ENCODE results near the gene ANKS1A.

The ANKS1A gene

GRCh38 chr6:35076997-35077712, 188.1 kb downstream of the ANKS1A start:
- no peak for DNase-seq

DNA sequence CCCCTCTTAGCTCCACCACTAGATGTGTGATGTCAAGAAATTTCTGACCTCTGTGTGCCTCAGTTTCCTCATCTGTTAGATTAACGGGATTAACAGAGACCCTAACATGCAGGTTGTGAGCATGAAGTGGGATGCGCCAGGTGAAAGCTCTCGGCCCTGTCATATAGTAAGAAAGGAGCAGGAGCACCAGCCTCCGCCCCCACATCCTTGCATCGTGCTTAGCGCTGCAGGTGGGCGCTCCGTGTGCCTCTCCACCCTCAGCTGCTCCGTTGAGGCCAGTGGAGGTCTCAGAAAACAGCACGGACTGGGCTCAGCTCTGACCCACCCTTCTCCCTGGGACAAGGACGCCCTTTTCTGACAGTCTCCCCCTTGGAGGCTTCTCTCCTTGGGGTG, 188.7 kb downstream of the ANKS1A start:
- DNase-seq, result no peak

DNA sequence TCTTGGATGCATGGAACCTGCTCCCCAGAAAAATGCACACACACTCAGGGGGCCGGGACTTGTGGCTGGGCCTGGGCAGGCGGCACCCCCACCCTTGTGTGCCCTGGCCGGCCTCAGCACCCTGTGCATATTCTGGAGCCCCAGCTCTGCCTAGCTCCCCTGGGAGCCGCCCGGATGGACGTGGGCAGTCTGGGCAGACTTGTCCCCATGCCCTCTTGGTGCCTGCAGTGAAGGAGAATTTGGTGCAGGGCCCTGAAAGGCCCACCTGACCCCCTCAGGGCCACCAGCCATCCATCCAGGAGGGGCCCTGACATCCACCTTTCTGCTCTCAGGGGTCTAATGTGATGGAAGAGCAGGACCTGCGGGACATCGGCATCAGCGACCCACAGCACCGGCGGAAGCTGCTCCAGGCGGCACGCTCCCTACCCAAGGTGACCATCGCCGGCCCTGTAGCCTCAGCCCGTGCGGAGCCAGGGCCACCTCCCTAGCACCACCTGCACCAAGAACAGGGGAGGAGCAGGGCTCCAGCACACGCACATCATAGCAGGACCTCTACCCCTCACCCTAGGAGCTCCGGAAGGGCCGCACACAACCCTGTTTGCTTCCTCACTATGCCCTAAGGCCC, 189.3 kb downstream of the ANKS1A start:
- no peak for DNase-seq

DNA sequence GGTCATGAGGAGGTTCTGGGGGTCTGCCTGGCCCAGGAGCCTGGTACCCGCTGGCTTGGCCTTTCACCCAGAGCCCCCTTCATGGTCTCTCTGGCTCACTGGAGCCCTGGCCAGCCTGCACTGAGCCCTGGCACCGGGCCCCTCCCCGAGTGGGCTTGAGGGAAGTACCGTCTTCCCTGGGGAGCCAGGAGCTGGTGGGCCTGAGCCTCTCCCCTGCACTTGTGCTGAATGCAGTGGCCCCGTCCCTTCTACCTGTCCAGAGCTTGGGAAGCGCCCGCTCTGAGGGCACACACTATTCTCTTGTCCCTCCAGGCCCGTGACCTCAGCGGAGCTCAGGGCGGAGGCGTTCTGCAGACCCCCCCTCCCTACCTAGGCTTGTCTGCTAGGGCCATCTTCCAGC, 189.8 kb downstream of the ANKS1A start:
- DNase-seq, result no peak

DNA sequence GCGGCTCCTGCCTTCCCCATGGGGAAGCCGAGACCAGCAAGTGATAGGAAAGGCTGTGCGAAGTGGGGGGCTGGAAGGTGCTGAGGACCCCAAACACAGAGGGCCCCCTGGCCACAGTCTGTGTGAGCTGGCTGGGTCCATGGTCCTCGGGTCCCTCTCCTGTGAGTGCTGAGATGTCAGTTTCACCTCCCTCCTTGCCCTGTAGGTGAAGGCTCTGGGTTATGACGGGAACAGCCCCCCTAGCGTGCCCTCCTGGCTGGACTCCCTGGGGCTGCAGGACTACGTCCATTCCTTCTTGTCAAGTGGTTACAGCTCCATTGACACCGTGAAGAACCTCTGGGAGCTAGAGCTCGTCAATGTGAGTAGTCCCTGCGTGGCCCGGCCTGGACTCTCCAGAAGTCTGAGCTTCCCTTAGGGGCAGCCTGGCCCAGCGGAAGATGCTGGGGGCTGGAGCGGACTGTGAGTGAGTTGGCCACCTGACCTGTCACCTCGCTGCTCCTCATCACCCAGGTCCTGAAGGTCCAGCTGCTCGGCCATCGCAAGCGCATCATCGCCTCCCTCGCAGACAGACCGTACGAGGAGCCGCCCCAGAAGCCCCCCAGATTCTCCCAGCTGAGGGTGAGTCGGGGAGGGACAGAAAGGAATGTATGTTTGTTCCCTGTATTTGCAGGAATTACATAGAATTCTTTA, 190.4 kb downstream of the ANKS1A start:
- no peak for DNase-seq

DNA sequence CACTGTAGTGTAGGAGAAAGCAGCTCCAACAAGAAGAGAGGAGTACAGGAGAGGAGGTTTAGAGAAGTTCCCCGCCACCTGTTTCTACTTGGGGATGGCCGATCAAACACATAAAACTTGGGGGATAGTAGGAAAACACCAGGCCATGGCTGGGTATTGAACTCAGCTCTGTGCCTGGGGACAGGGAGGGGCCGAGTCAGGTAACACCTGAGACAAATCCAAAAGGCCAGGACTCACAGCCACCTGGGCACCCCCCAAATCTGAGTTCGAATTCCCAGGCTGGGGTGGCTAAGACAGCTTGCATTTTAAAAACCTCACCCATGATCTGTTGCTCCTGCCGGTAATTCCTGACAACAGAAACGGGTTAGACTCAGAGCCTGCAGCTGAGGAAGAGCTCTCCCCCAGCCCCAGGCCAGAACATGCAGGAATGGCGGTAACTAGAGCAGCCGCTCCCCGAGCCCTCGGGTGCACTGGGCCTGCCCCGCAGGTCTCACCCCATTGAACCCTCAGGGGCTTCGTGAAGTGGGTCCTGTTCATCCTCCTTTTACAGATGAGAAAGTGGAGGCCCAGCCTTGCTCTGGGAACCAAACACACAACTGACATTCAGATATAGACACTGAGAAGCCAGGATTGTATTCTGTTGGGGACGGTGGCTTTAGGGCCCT, 191.1 kb downstream of the ANKS1A start:
- no peak for DNase-seq

DNA sequence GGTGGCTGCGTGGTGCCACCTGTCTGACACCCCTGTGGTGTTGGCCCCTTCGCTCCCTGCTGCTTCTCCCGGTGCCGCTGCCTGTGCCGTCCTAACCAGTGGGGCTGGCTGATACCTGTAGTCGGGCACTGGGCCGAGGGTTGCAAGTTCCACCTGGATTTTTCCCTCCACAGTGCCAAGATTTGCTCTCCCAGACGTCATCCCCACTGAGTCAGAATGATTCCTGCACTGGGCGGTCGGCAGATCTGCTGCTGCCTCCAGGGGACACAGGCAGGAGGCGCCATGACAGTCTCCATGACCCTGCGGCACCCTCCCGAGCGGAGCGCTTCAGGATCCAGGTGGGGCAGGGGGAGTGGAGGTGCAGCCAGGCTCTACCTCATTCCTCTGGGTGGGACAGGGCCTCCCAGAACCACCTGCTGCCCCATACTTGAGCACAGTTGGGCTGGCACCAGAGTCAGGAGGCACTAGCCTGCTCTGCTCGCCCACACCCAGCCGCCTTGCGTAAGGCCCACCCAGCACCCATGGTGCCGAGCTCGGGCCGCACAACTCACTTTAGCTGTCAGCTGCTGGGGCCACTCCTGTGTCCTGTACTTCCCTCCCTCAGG, 191.9 kb downstream of the ANKS1A start:
- DNase-seq, result no peak

- no peak for DNase-seq
These were observed 192.4 kb downstream of the ANKS1A start for GRCh38 chr6:35081426-35081851.

DNA sequence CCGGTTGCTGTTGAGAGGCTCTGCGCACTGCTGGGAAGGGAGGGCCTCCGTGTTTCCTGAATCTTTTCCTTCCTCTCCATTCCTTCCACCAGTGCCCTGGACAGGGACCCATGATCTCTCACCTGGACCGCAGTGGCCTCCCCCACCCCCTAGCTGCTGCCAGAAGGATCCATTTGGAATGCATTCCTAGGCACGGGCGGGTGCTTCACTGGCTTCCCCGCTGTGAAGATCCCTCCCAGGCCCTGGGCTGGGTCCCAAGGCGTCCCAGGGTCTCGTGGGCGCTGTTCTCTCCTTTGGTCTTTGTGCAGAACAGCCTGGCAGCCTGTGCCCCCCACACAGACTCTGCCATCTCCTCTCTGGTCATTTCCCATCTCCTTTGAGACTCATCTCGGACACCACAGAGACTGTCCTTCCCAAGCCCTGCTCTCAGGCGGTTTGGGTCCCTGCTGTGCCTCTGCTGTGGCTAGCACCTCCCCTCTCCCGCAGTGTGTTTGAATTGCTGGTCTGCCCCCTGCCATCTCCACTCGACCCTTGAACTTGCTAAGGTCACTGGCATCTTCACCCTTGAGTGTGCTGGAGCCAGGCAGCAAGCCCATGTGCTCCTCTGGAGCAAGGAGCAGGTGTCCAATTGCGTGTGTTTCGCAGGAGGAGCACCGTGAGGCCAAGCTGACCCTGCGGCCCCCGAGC, 193.1 kb downstream of the ANKS1A start:
- DNase-seq, result no peak

GRCh38 chr6:35082733-35083403, 193.8 kb downstream of the ANKS1A start:
- no peak for DNase-seq

GRCh38 chr6:35083507-35083906, 194.5 kb downstream of the ANKS1A start:
- DNase-seq, result no peak

DNA sequence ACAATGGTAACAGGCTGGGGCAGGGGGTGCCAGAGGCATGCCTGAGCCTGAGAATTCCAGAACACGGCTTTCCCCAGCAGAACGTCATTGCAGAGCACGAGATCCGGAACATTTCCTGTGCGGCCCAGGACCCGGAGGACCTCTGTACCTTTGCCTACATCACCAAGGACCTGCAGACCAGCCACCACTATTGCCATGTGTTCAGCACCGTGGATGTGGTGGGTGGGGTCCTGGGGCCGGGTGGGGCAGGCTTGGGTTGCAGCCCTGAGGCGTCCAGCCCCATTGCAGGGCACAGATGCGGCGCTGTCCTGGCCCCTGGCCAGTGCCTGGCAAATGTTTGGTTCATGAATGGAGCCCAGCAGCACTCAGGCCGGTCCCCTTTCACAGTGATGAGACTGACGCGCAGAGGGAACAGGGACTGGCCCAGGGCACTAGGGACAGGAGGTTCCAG, 195.0 kb downstream of the ANKS1A start:
- DNase-seq, result no peak

GRCh38 chr6:35084511-35085203, 195.6 kb downstream of the ANKS1A start:
- DNase-seq, result no peak

- no peak for DNase-seq
These were observed 196.6 kb downstream of the ANKS1A start for GRCh38 chr6:35085359-35086281.

GRCh38 chr6:35086282-35086632, 197.2 kb downstream of the ANKS1A start:
- DNase-seq, result no peak

DNA sequence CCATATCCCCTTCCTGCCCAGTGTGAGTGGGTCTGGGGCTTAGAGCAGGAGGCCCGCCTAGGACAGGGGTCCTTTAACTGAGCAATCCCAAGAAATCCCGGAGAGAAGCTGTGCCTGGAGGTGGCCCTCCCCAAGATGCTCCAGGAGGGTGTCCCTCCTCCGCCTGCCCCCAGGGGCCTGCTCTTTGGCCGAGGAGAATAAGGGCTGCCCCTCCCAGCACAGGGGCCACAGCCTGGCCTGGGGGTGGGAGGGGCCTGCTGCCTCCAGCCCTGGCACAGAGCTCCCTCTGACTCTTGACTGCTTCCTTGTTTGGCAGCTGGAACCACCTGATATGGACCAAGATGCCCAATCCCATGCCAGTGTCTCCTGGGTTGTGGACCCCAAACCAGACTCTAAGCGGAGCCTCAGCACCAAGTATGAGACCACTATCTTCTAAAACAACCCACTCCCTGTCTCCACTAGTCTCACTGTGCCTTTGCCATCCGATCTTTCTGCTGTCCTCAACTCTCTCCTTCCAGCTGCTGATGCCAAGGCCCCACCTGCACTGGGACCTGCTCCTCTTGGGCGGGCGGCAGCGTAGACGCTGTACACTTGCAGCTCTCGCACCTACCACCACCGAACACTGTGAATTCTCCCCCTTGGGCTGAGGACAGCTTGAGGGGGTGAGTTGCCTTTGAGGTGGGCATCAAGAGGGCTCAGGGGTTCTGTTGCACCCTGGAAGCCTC, 197.7 kb downstream of the ANKS1A start:
- no peak for DNase-seq

GRCh38 chr6:35087361-35088280, 198.6 kb downstream of the ANKS1A start:
- DNase-seq, result no peak
